ENCODE measurements around the gene NADSYN1.

The NADSYN1 gene

DNA sequence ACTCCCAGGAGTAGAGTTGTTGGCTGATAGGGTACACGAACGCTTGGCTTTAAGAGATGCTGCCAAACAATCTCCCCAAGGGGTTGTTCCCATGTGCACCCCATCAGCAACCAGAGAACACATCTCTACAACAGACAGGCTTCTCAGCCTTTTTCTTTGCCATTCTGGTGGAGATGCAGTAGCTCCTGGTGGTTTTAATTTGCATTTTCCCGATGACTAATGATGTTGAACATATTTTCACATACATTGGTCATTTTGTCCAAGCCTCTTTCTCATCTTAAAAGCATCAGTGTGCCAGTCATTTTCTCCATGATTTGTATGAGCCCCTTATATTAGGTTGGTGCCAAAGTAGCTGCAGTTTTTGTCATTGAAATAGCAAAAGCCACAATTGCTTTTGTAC lies 26.6 kb upstream of the NADSYN1 start:
- H3K9ac ChIP-seq (ENCODE audit: low read length), result no peak overlapping the region
- H3F3A ChIP-seq (ENCODE audit: insufficient read depth, low read length), result peaks cover 14% of the 10 kb centered on the region
- H3K9me2 ChIP-seq (replicated peaks; ENCODE audit: insufficient read depth, low read length), result no peaks in the 10 kb centered on the region
- no peak overlapping the region for H3K4me3 ChIP-seq (ENCODE audit: low read length)
- H3K27ac ChIP-seq (ENCODE audit: low read length), result no peak overlapping the region
- H4K20me1 ChIP-seq (ENCODE audit: insufficient read depth, low read length), result no peaks in the 10 kb centered on the region
- no peak for TF ChIP-seq EZH2 (optimal IDR thresholded peaks at IDR 0.05; ENCODE audit: low read depth, low read length)
- TF ChIP-seq EZH2phosphoT487 (IDR thresholded peaks at IDR 0.05; ENCODE audit: low read length), result no peak
- TF ChIP-seq, protein P1, sequence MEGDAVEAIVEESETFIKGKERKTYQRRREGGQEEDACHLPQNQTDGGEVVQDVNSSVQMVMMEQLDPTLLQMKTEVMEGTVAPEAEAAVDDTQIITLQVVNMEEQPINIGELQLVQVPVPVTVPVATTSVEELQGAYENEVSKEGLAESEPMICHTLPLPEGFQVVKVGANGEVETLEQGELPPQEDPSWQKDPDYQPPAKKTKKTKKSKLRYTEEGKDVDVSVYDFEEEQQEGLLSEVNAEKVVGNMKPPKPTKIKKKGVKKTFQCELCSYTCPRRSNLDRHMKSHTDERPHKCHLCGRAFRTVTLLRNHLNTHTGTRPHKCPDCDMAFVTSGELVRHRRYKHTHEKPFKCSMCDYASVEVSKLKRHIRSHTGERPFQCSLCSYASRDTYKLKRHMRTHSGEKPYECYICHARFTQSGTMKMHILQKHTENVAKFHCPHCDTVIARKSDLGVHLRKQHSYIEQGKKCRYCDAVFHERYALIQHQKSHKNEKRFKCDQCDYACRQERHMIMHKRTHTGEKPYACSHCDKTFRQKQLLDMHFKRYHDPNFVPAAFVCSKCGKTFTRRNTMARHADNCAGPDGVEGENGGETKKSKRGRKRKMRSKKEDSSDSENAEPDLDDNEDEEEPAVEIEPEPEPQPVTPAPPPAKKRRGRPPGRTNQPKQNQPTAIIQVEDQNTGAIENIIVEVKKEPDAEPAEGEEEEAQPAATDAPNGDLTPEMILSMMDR (IDR thresholded peaks at IDR 0.05; ENCODE audit: low read length), result no peak
- H3K9me3 ChIP-seq (replicated peaks; ENCODE audit: insufficient read depth, low read length), result no peaks in the 10 kb centered on the region
- peaks cover 9% of the 10 kb centered on the region for H3K4me1 ChIP-seq (ENCODE audit: low read length)
- H3K27me3 ChIP-seq (replicated peaks; ENCODE audit: insufficient read depth, low read length), result peaks cover 62% of the 10 kb centered on the region
- no peak for DNase-seq
- H2AFZ ChIP-seq (ENCODE audit: low read length), result no peak overlapping the region
- H3K79me2 ChIP-seq (ENCODE audit: low read length), result no peaks in the 10 kb centered on the region
- no peak overlapping the region for H3K4me2 ChIP-seq (ENCODE audit: low read depth, low read length)
- H3K36me3 ChIP-seq (replicated peaks; ENCODE audit: insufficient read depth, low read length), result no peaks in the 10 kb centered on the region

DNA sequence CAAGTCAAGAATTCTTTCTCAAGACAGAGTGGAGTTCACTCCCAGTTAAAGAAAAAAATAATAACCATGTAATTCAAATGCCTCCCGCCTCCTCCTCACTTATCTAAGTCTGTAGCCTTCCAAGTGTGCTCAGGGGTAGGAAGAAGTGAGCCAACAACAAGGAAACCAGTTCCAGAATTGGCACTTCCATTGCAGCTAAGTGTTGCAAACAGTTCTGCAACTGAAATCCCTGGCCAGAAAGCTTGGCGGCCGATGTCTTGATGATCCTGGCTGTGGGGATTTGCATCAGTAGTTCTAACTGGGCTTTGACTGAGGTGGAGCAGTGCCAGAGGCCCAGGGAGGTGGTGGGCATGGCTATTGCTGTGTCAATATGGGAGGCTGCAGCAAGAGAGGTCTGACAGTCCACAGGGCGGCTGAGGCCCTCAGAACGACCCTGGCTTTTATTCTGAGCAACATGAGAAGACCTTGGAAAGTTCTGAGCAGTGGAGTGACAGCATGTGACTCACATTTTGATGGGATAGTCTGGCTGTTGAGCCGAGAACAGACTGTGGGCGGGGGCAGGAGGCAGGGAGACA lies 24.1 kb upstream of the NADSYN1 start:
- Histone ChIP-seq H3K36me3 (replicated peaks; ENCODE audit: insufficient read depth, low read length) (no peaks in the 10 kb centered on the region), H3F3A (ENCODE audit: insufficient read depth, low read length) (no peaks in the 10 kb centered on the region), H3K27me3 (replicated peaks; ENCODE audit: insufficient read depth, low read length) (peaks cover 54% of the 10 kb centered on the region), H4K20me1 (ENCODE audit: insufficient read depth, low read length) (no peaks in the 10 kb centered on the region), H2AFZ (ENCODE audit: low read length) (no peak overlapping the region), H3K9me2 (replicated peaks; ENCODE audit: insufficient read depth, low read length) (no peaks in the 10 kb centered on the region), H3K79me2 (ENCODE audit: low read length) (no peaks in the 10 kb centered on the region), H3K4me2 (ENCODE audit: low read depth, low read length) (no peak overlapping the region), H3K4me1 (ENCODE audit: low read length) (no peaks in the 10 kb centered on the region), H3K27ac (ENCODE audit: low read length) (no peak overlapping the region), H3K9ac (ENCODE audit: low read length) (no peak overlapping the region), H3K4me3 (ENCODE audit: low read length) (no peak overlapping the region), H3K9me3 (replicated peaks; ENCODE audit: insufficient read depth, low read length) (no peaks in the 10 kb centered on the region)
- TF ChIP-seq EZH2phosphoT487 (IDR thresholded peaks at IDR 0.05; ENCODE audit: low read length), result no peak
- TF ChIP-seq, protein P1 (IDR thresholded peaks at IDR 0.05; ENCODE audit: low read length), result no peak
- TF ChIP-seq EZH2 (optimal IDR thresholded peaks at IDR 0.05; ENCODE audit: low read depth, low read length), result no peak
- DNase-seq, result no peak

DNA sequence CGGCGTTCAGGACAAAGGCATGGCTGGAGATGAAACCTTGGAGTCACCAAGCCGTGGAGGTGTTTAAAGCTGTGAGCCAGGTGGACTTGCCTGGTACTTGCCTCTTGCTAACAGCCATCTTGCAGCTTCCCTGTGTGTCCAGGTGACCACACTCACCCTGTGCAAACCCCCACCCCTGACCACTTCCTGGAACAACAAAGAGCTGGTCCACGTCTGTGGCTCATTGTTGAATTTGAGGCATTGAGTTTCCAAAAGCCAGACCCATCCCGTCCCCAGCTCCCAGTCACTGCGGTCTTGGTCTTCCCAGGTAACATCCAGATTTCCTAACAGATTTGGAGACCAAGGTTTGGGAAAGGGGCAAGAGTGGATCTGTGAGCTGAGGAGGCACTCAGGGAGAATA lies 23.3 kb upstream of the NADSYN1 start:
- DNase-seq, result no peak
- no peaks in the 10 kb centered on the region for H3K9me3 ChIP-seq (replicated peaks; ENCODE audit: insufficient read depth, low read length)

More for the DNA sequence above, 23.3 kb upstream of the NADSYN1 start:
- no peak overlapping the region for H3K4me2 ChIP-seq (ENCODE audit: low read depth, low read length)
- no peak overlapping the region for H3K27ac ChIP-seq (ENCODE audit: low read length)
- H3K9me2 ChIP-seq (replicated peaks; ENCODE audit: insufficient read depth, low read length), result no peaks in the 10 kb centered on the region
- no peaks in the 10 kb centered on the region for H4K20me1 ChIP-seq (ENCODE audit: insufficient read depth, low read length)
- peaks cover 50% of the 10 kb centered on the region for H3K27me3 ChIP-seq (replicated peaks; ENCODE audit: insufficient read depth, low read length)
- H3K4me3 ChIP-seq (ENCODE audit: low read length), result no peak overlapping the region
- no peak overlapping the region for H3K9ac ChIP-seq (ENCODE audit: low read length)
- no peaks in the 10 kb centered on the region for H3F3A ChIP-seq (ENCODE audit: insufficient read depth, low read length)
- no peaks in the 10 kb centered on the region for H3K36me3 ChIP-seq (replicated peaks; ENCODE audit: insufficient read depth, low read length)
- TF ChIP-seq EZH2phosphoT487 (IDR thresholded peaks at IDR 0.05; ENCODE audit: low read length) (no peak), EZH2 (optimal IDR thresholded peaks at IDR 0.05; ENCODE audit: low read depth, low read length) (no peak)
- TF ChIP-seq, protein P1 (IDR thresholded peaks at IDR 0.05; ENCODE audit: low read length), result no peak
- no peaks in the 10 kb centered on the region for H3K79me2 ChIP-seq (ENCODE audit: low read length)
- no peak overlapping the region for H2AFZ ChIP-seq (ENCODE audit: low read length)
- H3K4me1 ChIP-seq (ENCODE audit: low read length), result no peaks in the 10 kb centered on the region
